Measurements from ENCODE around the gene HLCS. TPM values are rescaled to one million over a fixed set of nuclear protein-coding genes. Genes with fewer than 3 reads are reported as not detected.

HLCS gene
- total and polyA plus RNA-seq, 2 donors from 2014 or later = 4.5 to 29.6 TPM

- intact Hi-C loops (cut with DNase I) = no loop called here
- no peak for FAIRE-seq
Observed at GRCh38 chr21:36932161-36932816, 34.2 kb downstream of the HLCS start.

GRCh38 chr21:36929622-36930021 lies 36.8 kb downstream of the HLCS start:
- Histone ChIP-seq H3K9ac (ENCODE audit: low read length in 3 of 3) (no peak overlapping the region), H3K27ac (ENCODE audit: low read depth in 2 of 2, low read length in 2 of 2) (no peak overlapping the region), H3K27me3 (ENCODE audit: control insufficient read depth, insufficient read depth, low read length) (no peaks in the 10 kb centered on the region), H3K9me3 (ENCODE audit: control insufficient read depth in 2 of 3, insufficient read depth in 1 of 3, low read length in 3 of 3) (no peaks in the 10 kb centered on the region), H3K4me1 (ENCODE audit: control insufficient read depth in 2 of 3, insufficient read depth in 2 of 3, low read depth in 1 of 3, low read length in 3 of 3) (peaks cover 0 to 2% (median 0%) of the 10 kb centered on the region in 3 donors), H3K36me3 (ENCODE audit: control insufficient read depth in 2 of 3, insufficient read depth in 3 of 3, low read length in 3 of 3) (peaks cover 0 to 4% (median 2%) of the 10 kb centered on the region in 3 donors), H3K4me3 (ENCODE audit: low read length in 3 of 3) (no peak overlapping the region)
- DNase-seq (peak in 1 of 5 donors; percentile 72), FAIRE-seq (no peak)
- intact Hi-C loops (cut with DNase I) = loop anchor here (5.0 kb wide), 1 partner anchor 422 kb away; no protein-coding TSS in a partner anchor
- TF ChIP-seq CTCF (IDR thresholded peaks at IDR 0.05; ENCODE audit: borderline replicate concordance, extremely low read depth, insufficient read depth) = no peak

More at GRCh38 chr21:36932161-36932816, 34.2 kb downstream of the HLCS start:
- Histone ChIP-seq H3K27ac (ENCODE audit: low read depth in 2 of 2, low read length in 2 of 2) (no peak overlapping the region), H3K27me3 (ENCODE audit: control insufficient read depth, insufficient read depth, low read length) (no peaks in the 10 kb centered on the region), H3K4me3 (ENCODE audit: low read length in 3 of 3) (no peak overlapping the region), H3K9ac (ENCODE audit: low read length in 3 of 3) (no peak overlapping the region), H3K36me3 (ENCODE audit: control insufficient read depth in 2 of 3, insufficient read depth in 3 of 3, low read length in 3 of 3) (peaks cover 0 to 8% (median 5%) of the 10 kb centered on the region in 3 donors), H3K9me3 (ENCODE audit: control insufficient read depth in 2 of 3, insufficient read depth in 1 of 3, low read length in 3 of 3) (no peaks in the 10 kb centered on the region), H3K4me1 (ENCODE audit: control insufficient read depth in 2 of 3, insufficient read depth in 2 of 3, low read depth in 1 of 3, low read length in 3 of 3) (no peaks in the 10 kb centered on the region)
- TF ChIP-seq CTCF (IDR thresholded peaks at IDR 0.05; ENCODE audit: borderline replicate concordance, extremely low read depth, insufficient read depth) = no peak
- no peak for DNase-seq

- Histone ChIP-seq H3K9me3 (ENCODE audit: control insufficient read depth in 2 of 3, insufficient read depth in 1 of 3, low read length in 3 of 3) (no peaks in the 10 kb centered on the region), H3K4me1 (ENCODE audit: control insufficient read depth in 2 of 3, insufficient read depth in 2 of 3, low read depth in 1 of 3, low read length in 3 of 3) (peaks cover 0 to 2% (median 0%) of the 10 kb centered on the region in 3 donors), H3K27ac (ENCODE audit: low read depth in 2 of 2, low read length in 2 of 2) (no peak overlapping the region), H3K4me3 (ENCODE audit: low read length in 3 of 3) (no peak overlapping the region), H3K9ac (ENCODE audit: low read length in 3 of 3) (no peak overlapping the region), H3K36me3 (ENCODE audit: control insufficient read depth in 2 of 3, insufficient read depth in 3 of 3, low read length in 3 of 3) (peaks cover 0 to 4% (median 2%) of the 10 kb centered on the region in 3 donors), H3K27me3 (ENCODE audit: control insufficient read depth, insufficient read depth, low read length) (no peaks in the 10 kb centered on the region)
- intact Hi-C loops (cut with DNase I) = loop anchor here (5.0 kb wide), 1 partner anchor 422 kb away; no protein-coding TSS in a partner anchor
- TF ChIP-seq CTCF (IDR thresholded peaks at IDR 0.05; ENCODE audit: borderline replicate concordance, extremely low read depth, insufficient read depth) = no peak
- FAIRE-seq (no peak), DNase-seq (no peak)
Observed at GRCh38 chr21:36928960-36929359, 37.5 kb downstream of the HLCS start.
